GM23338 (cell line): ENCODE data around the gene SERINC5. TPM values are rescaled to one million over a fixed set of nuclear protein-coding genes. Genes with fewer than 3 reads are reported as not detected.

Experiments
- ATAC-seq: fragments of 200-7000 bp; cut with Tn5 transposase; 3 replicates; pipeline ENCODE4 v1.9.1; 2020
- DNase-seq: peaks from one replicate; pipeline ENCODE4 v3.0.0-alpha.2; 2015; ENCODE audit warnings: low spot score
- H2AFZ ChIP-seq: fragments of 200-600 bp; sonication (generic); 2 replicates; pipeline ENCODE4 v1.8.0; 2016; ENCODE audit warnings: antibody characterized with exemption, mild to moderate bottlenecking, moderate library complexity
- H3F3A ChIP-seq: fragments of 200-600 bp; sonication (generic); replicated peaks from 2 replicates; pipeline ENCODE4 v1.8.0; 2017; ENCODE audit warnings: antibody characterized with exemption, mixed run types, low read depth
- H3K27ac ChIP-seq: fragments of 200-600 bp; sonication (generic); 2 replicates; pipeline ENCODE4 v1.6.1; 2016; ENCODE audit warnings: low read depth
- H3K27me3 ChIP-seq: fragments of 200-600 bp; sonication (generic); 2 replicates; pipeline ENCODE4 v1.8.0; 2016; ENCODE audit warnings: mild to moderate bottlenecking, mixed run types, moderate library complexity; ENCODE audit not compliant: insufficient read depth
- H3K36me3 ChIP-seq: fragments of 200-600 bp; sonication (generic); 2 replicates; pipeline ENCODE4 v1.8.0; 2016; ENCODE audit warnings: mild to moderate bottlenecking; ENCODE audit not compliant: insufficient read depth
- H3K4me1 ChIP-seq: fragments of 200-600 bp; sonication (generic); 2 replicates; pipeline ENCODE4 v1.8.0; 2016; ENCODE audit warnings: mild to moderate bottlenecking, moderate library complexity; ENCODE audit not compliant: insufficient read depth
- H3K4me2 ChIP-seq: fragments of 200-600 bp; sonication (generic); 2 replicates; pipeline ENCODE4 v1.7.1; 2017; ENCODE audit warnings: mixed run types
- H3K4me3 ChIP-seq: fragments of 200-600 bp; sonication (generic); 2 replicates; pipeline ENCODE4 v1.6.1; 2016; ENCODE audit warnings: mixed run types
- H3K79me2 ChIP-seq: fragments of 200-600 bp; sonication (generic); replicated peaks from 2 replicates; pipeline ENCODE4 v1.8.0; 2017; ENCODE audit warnings: mild to moderate bottlenecking; ENCODE audit not compliant: insufficient read depth
- H3K9me2 ChIP-seq: fragments of 200-600 bp; sonication (generic); 2 replicates; pipeline ENCODE4 v1.8.0; 2017; ENCODE audit not compliant: insufficient read depth
- H4K20me1 ChIP-seq: fragments of 200-600 bp; sonication (generic); replicated peaks from 2 replicates; pipeline ENCODE4 v1.8.0; 2017; ENCODE audit warnings: mild to moderate bottlenecking; ENCODE audit not compliant: insufficient read depth
- H3K27ac Mint-ChIP-seq: 2 replicates; pipeline ENCODE4 v1.8.0; 2020; ENCODE audit warnings: inconsistent platforms, mild to moderate bottlenecking, moderate library complexity, mixed read lengths
- H3K27me3 Mint-ChIP-seq: 3 replicates; pipeline ENCODE4 v1.8.0; 2022; ENCODE audit warnings: low read depth, mild to moderate bottlenecking, moderate library complexity, mixed read lengths, inconsistent platforms; ENCODE audit not compliant: insufficient read depth, poor library complexity
- H3K36me3 Mint-ChIP-seq: 3 replicates; pipeline ENCODE4 v1.8.0; 2021; ENCODE audit warnings: low read depth, mild to moderate bottlenecking, inconsistent platforms, moderate library complexity, mixed read lengths
- H3K4me1 Mint-ChIP-seq: 3 replicates; pipeline ENCODE4 v1.8.0; 2020; ENCODE audit warnings: mild to moderate bottlenecking, inconsistent platforms, mixed read lengths
- H3K4me3 Mint-ChIP-seq: 3 replicates; pipeline ENCODE4 v1.8.0; 2021; ENCODE audit warnings: moderate library complexity, mild to moderate bottlenecking, inconsistent platforms, mixed read lengths
- H3K9me3 Mint-ChIP-seq: 3 replicates; pipeline ENCODE4 v1.8.0; 2020; ENCODE audit warnings: moderate library complexity, mild to moderate bottlenecking, inconsistent platforms, mixed read lengths
- CTCF ChIP-seq, 2 experiments: fragments of 200-600 bp in 1 of 2; sonication (generic) in 1 of 2; conservative IDR thresholded peaks; 2 replicates each; pipeline versions ENCODE4 v1.5.1 to v1.6.1; 2016 to 2017; ENCODE audit warnings: antibody characterized with exemption in 2 of 2, low read depth in 2 of 2, mild to moderate bottlenecking in 2 of 2, moderate library complexity in 1 of 2
- EZH2 ChIP-seq: fragments of 200-600 bp; sonication (generic); IDR thresholded peaks from one replicate; pipeline ENCODE4 v1.8.0; 2017; ENCODE audit warnings: antibody characterized with exemption, mild to moderate bottlenecking, low read depth; ENCODE audit not compliant: unreplicated experiment
- NANOG ChIP-seq: IDR thresholded peaks from 2 replicates; pipeline ENCODE4 v1.6.1; 2016; ENCODE audit warnings: antibody characterized with exemption, borderline replicate concordance
- POLR2AphosphoS5 ChIP-seq: IDR thresholded peaks from 2 replicates; pipeline ENCODE4 v1.6.1; 2016; ENCODE audit warnings: antibody characterized with exemption, low read depth
- ZNF114 ChIP-seq: fragments of 250-450 bp; sonication (Bioruptor Pico); IDR thresholded peaks from 2 replicates; pipeline ENCODE4 v1.5.0; 2020; ENCODE audit warnings: mild to moderate bottlenecking, moderate library complexity
- ZNF331 ChIP-seq: fragments of 250-450 bp; sonication (Bioruptor Pico); IDR thresholded peaks from 2 replicates; pipeline ENCODE4 v1.5.0; 2020; ENCODE audit warnings: low read depth, mild to moderate bottlenecking, moderate library complexity
- ZNF462 ChIP-seq: fragments of 250-450 bp; sonication (Bioruptor Pico); IDR thresholded peaks from 2 replicates; pipeline ENCODE4 v1.5.0; 2020; ENCODE audit warnings: mild to moderate bottlenecking, moderate library complexity
- polyA plus RNA-seq: library from polyadenylated mRNA; unstranded; fragments of >200 nt; fragmentation: Nextera tagmentation; extraction: Ambion mirVana; gene quantifications from 2 replicates; pipeline ENCODE4 v1.2.1, GENCODE V29; 2016
- total RNA-seq: library from RNA; depleted of rRNA; stranded (reverse); fragments of >200 nt; shearing (Covaris generic); gene quantifications from 2 replicates; pipeline ENCODE4 v1.2.3, GENCODE V29; 2014

Gene SERINC5
- total and polyA plus RNA-seq, 2 experiments from 2014 or later = 34.0 to 107 TPM

GRCh38 chr5:80170117-80170535 is 85.7 kb downstream of the SERINC5 start (continued):
- no peak for TF ChIP-seq ZNF462 (CRISPR knock-in tag)
- no peak for TF ChIP-seq ZNF331 (CRISPR knock-in tag)
- no peak for TF ChIP-seq EZH2
- TF ChIP-seq NANOG = no peak

- no peaks in the 10 kb centered on the region for H3K9me3 Mint-ChIP-seq
- Histone ChIP-seq H3K27me3 (no peaks in the 10 kb centered on the region), H3F3A (peaks cover 7% of the 10 kb centered on the region; the same call in 1 of the 2 replicates), H3K4me1 (peaks cover 8% of the 10 kb centered on the region), H2AFZ (no peak overlapping the region), H4K20me1 (no peaks in the 10 kb centered on the region), H3K36me3 (peaks cover 22% of the 10 kb centered on the region; the same call in 1 of the 2 replicates), H3K4me3 (no peak overlapping the region), H3K4me2 (no peak overlapping the region), H3K9me2 (no peaks in the 10 kb centered on the region), H3K27ac (peak overlapping the region; percentile 67), H3K79me2 (no peaks in the 10 kb centered on the region; the same call in 1 of the 2 replicates)
- ATAC-seq (no peak), DNase-seq (no peak)
- no peak overlapping the region for H3K4me3 Mint-ChIP-seq
- H3K27ac Mint-ChIP-seq = no peak overlapping the region
- H3K4me1 Mint-ChIP-seq = peaks cover 5% of the 10 kb centered on the region; the same call in 2 of the 3 replicates
- peaks cover 2% of the 10 kb centered on the region for H3K27me3 Mint-ChIP-seq
- H3K36me3 Mint-ChIP-seq = peaks cover 73% of the 10 kb centered on the region
- no peak for TF ChIP-seq CTCF (conservative IDR thresholded peaks at IDR 0.05; ENCODE audit: low read depth in 2 of 2)
- no peak for TF ChIP-seq POLR2AphosphoS5
- TF ChIP-seq ZNF462 (CRISPR knock-in tag) = no peak
- TF ChIP-seq NANOG = no peak
- no peak for TF ChIP-seq ZNF331 (CRISPR knock-in tag)
- TF ChIP-seq ZNF114 (CRISPR knock-in tag) = no peak
Measured at GRCh38 chr5:80168388-80169028, 87.3 kb downstream of the SERINC5 start.
